Loucy (cell line): ENCODE measurements around the gene SIMC1.

Experiments used
- H2AFZ ChIP-seq: fragments of 200-600 bp; sonication (generic); 2 replicates; pipeline ENCODE4 v1.6.0; 2016; ENCODE audit warnings: antibody characterized with exemption, mild to moderate bottlenecking, low read length, moderate library complexity
- H3F3A ChIP-seq: fragments of 200-600 bp; 2 replicates; pipeline ENCODE4 v1.6.0; 2016; ENCODE audit warnings: antibody characterized with exemption, low read depth, mild to moderate bottlenecking
- H3K27me3 ChIP-seq: fragments of 200-600 bp; sonication (generic); 2 replicates; pipeline ENCODE4 v1.6.1; 2014; ENCODE audit warnings: low read length, mild to moderate bottlenecking; ENCODE audit not compliant: insufficient read depth, poor library complexity, severe bottlenecking
- H3K36me3 ChIP-seq: fragments of 200-600 bp; sonication (generic); 2 replicates; pipeline ENCODE4 v1.6.1; 2016; ENCODE audit warnings: low read length; ENCODE audit not compliant: insufficient read depth
- H3K4me1 ChIP-seq: fragments of 200-600 bp; sonication (generic); 2 replicates; pipeline ENCODE4 v1.5.1; 2014; ENCODE audit warnings: low read length, mild to moderate bottlenecking; ENCODE audit not compliant: insufficient read depth, poor library complexity, severe bottlenecking
- H3K4me2 ChIP-seq: fragments of 200-600 bp; sonication (generic); 2 replicates; pipeline ENCODE4 v1.6.0; 2014; ENCODE audit warnings: antibody characterized with exemption, low read length, low read depth, mild to moderate bottlenecking; ENCODE audit not compliant: poor library complexity, severe bottlenecking
- H3K4me3 ChIP-seq: fragments of 200-600 bp; sonication (generic); 2 replicates; pipeline ENCODE4 v1.5.1; 2014; ENCODE audit warnings: low read length, mild to moderate bottlenecking, mixed read lengths; ENCODE audit not compliant: poor library complexity, severe bottlenecking
- H3K79me2 ChIP-seq: fragments of 200-600 bp; sonication (generic); 2 replicates; pipeline ENCODE4 v1.6.1; 2014; ENCODE audit warnings: low read length; ENCODE audit not compliant: insufficient read depth
- H3K9ac ChIP-seq: fragments of 200-600 bp; sonication (generic); 2 replicates; pipeline ENCODE4 v1.6.0; 2014; ENCODE audit warnings: mild to moderate bottlenecking, low read depth, low read length, moderate library complexity; ENCODE audit not compliant: poor library complexity, severe bottlenecking
- H3K9me2 ChIP-seq: fragments of 200-600 bp; sonication (generic); replicated peaks from 2 replicates; pipeline ENCODE4 v1.6.1; 2016; ENCODE audit warnings: low read depth, low read length, mixed read lengths
- H3K9me3 ChIP-seq: fragments of 200-600 bp; sonication (generic); 2 replicates; pipeline ENCODE4 v1.6.1; 2014; ENCODE audit warnings: mild to moderate bottlenecking, antibody characterized with exemption, low read length, low read depth; ENCODE audit not compliant: insufficient read depth
- H4K20me1 ChIP-seq: fragments of 200-600 bp; sonication (generic); 2 replicates; pipeline ENCODE4 v1.6.0; 2014; ENCODE audit warnings: antibody characterized with exemption, low read length, mild to moderate bottlenecking; ENCODE audit not compliant: insufficient read depth, poor library complexity, severe bottlenecking
- EZH2phosphoT487 ChIP-seq: fragments of 200-600 bp; IDR thresholded peaks from 2 replicates; pipeline ENCODE4 v1.6.1; 2018; ENCODE audit warnings: antibody characterized with exemption, mild to moderate bottlenecking, moderate library complexity, borderline replicate concordance
- TF ChIP-seq, protein P1 (sequence below): fragments of 200-600 bp; sonication (generic); conservative IDR thresholded peaks from 2 replicates; pipeline ENCODE4 v1.5.1; 2014; ENCODE audit warnings: mild to moderate bottlenecking, antibody characterized with exemption, low read length

Gene SIMC1

DNA sequence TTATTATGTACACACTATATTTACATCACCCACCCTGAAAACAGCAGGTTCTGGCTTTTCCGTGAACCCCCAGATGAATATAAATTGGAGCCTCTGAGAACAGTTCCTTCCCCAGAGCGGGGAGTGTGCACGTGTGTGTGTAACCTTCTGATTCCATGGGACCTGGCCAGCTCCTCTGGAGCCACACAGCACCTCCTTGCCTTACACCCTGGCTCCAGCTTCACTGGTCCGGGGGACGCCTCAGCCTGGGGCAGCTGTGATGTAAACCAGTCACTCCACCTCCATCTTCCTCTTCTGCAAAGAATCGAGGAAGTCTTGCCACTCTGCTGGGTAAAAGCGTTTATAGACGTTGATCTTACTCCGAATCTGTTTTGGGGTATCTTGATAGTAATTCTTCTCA is 145.7 kb downstream of the SIMC1 start:
- TF ChIP-seq, protein P1, sequence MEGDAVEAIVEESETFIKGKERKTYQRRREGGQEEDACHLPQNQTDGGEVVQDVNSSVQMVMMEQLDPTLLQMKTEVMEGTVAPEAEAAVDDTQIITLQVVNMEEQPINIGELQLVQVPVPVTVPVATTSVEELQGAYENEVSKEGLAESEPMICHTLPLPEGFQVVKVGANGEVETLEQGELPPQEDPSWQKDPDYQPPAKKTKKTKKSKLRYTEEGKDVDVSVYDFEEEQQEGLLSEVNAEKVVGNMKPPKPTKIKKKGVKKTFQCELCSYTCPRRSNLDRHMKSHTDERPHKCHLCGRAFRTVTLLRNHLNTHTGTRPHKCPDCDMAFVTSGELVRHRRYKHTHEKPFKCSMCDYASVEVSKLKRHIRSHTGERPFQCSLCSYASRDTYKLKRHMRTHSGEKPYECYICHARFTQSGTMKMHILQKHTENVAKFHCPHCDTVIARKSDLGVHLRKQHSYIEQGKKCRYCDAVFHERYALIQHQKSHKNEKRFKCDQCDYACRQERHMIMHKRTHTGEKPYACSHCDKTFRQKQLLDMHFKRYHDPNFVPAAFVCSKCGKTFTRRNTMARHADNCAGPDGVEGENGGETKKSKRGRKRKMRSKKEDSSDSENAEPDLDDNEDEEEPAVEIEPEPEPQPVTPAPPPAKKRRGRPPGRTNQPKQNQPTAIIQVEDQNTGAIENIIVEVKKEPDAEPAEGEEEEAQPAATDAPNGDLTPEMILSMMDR = no peak
- no peak for TF ChIP-seq EZH2phosphoT487
- Histone ChIP-seq H3K4me1 (peaks cover 6% of the 10 kb centered on the region), H3K9ac (no peak overlapping the region), H3K9me2 (no peaks in the 10 kb centered on the region), H4K20me1 (no peaks in the 10 kb centered on the region), H3K27me3 (no peaks in the 10 kb centered on the region), H3K9me3 (no peaks in the 10 kb centered on the region), H3K4me2 (no peak overlapping the region), H2AFZ (no peak overlapping the region), H3K79me2 (peaks cover 29% of the 10 kb centered on the region), H3F3A (no peaks in the 10 kb centered on the region), H3K36me3 (peaks cover 4% of the 10 kb centered on the region; the same call in 1 of the 2 replicates), H3K4me3 (no peak overlapping the region)

DNA sequence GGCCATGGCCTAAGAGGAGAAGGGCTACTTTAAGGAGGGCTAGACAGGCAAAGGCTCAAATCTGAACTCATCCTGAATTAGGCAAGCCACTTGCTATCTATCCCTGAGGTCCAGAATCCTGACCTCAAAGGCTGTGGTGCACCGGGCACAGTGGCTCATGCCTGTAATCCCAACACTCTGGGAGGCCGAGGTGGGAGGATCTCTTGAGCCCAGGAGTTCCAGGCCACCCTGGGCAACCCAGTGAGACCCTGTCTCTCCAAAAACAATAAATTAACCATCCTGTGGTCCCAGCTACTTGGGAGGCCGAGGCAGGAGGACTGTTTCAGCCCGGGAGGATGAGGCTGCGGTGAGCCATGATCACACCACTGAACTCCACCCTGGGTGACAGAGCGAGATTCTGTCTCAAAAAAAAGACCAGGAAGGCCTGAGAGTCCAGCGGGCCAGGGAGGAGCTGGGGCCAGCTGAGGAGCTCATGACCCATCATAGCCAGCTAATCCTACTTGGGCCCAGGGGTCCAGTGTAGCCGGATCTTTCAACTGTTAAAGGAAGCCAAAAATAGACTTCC is 146.2 kb downstream of the SIMC1 start:
- H3K9me2 ChIP-seq = no peaks in the 10 kb centered on the region
- H3K36me3 ChIP-seq = peaks cover 4% of the 10 kb centered on the region; the same call in 1 of the 2 replicates
- H4K20me1 ChIP-seq = no peaks in the 10 kb centered on the region
- no peak for TF ChIP-seq EZH2phosphoT487
- H2AFZ ChIP-seq = no peak overlapping the region
- H3K4me3 ChIP-seq = no peak overlapping the region
- H3F3A ChIP-seq = no peaks in the 10 kb centered on the region
- peaks cover 29% of the 10 kb centered on the region for H3K79me2 ChIP-seq
- H3K4me1 ChIP-seq = peaks cover 6% of the 10 kb centered on the region
- no peaks in the 10 kb centered on the region for H3K9me3 ChIP-seq
- no peak overlapping the region for H3K4me2 ChIP-seq
- no peak overlapping the region for H3K9ac ChIP-seq
- H3K27me3 ChIP-seq = no peaks in the 10 kb centered on the region

DNA sequence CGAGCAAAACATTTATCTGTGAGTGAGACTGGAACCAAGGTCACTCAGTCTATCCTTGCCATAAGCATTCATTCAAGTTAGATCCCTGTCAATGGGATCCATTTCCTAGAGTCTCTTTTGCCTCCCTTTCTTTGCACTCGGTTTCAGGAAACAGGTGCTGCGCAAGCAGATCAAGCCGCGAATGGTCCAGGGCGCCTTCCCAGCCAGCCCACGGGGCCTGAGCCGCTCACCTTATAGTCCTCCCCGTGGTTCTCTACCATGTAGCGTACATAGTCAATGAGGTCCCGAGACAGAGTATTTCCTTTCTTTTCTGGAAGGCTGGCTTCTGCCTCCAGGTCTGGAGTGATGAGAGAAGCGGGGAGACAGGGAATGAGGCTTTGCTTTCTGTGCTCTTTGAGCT is 146.8 kb downstream of the SIMC1 start:
- H3K9me3 ChIP-seq = no peaks in the 10 kb centered on the region
- no peaks in the 10 kb centered on the region for H3K27me3 ChIP-seq
- H3F3A ChIP-seq = no peaks in the 10 kb centered on the region
- peaks cover 4% of the 10 kb centered on the region; the same call in 1 of the 2 replicates for H3K36me3 ChIP-seq
- H3K9me2 ChIP-seq = no peaks in the 10 kb centered on the region
- peaks cover 29% of the 10 kb centered on the region for H3K79me2 ChIP-seq
- H4K20me1 ChIP-seq = no peaks in the 10 kb centered on the region
- H3K4me2 ChIP-seq = no peak overlapping the region
- no peak overlapping the region for H3K4me3 ChIP-seq
- no peak overlapping the region for H3K9ac ChIP-seq
- peaks cover 6% of the 10 kb centered on the region for H3K4me1 ChIP-seq
- TF ChIP-seq, protein P1 = no peak
- no peak for TF ChIP-seq EZH2phosphoT487
- H2AFZ ChIP-seq = no peak overlapping the region

DNA sequence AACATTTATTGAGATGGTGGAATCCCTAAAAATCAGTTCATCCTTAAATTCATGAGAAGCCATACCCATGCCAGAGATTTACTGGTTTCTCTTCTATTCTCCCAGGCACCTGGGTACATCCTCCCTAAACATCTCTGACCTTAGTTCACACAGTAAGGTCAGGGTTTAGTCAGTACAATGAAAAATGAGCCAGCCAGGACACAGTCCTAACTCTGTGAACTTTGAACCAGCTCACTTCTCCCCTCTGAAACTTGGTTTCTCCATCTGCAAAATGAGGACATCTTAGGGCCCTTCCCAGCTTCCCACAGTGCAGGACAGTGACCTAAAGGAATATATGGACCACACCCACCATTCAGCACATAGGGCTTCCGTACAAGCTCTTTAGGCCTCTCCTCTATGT is 148.3 kb downstream of the SIMC1 start:
- TF ChIP-seq, protein P1 = no peak
- TF ChIP-seq EZH2phosphoT487 = no peak
- H2AFZ ChIP-seq = no peak overlapping the region
- peaks cover 37% of the 10 kb centered on the region for H3K79me2 ChIP-seq
- no peaks in the 10 kb centered on the region for H3K27me3 ChIP-seq
- H3K4me1 ChIP-seq = peaks cover 6% of the 10 kb centered on the region
- peak overlapping the region; percentile 88 for H3K4me2 ChIP-seq
- peak overlapping the region; percentile 87 for H3K9ac ChIP-seq
- no peaks in the 10 kb centered on the region for H4K20me1 ChIP-seq
- H3F3A ChIP-seq = no peaks in the 10 kb centered on the region
- no peaks in the 10 kb centered on the region for H3K9me2 ChIP-seq
- H3K9me3 ChIP-seq = no peaks in the 10 kb centered on the region
- H3K36me3 ChIP-seq = peaks cover 4% of the 10 kb centered on the region; the same call in 1 of the 2 replicates
- H3K4me3 ChIP-seq = peak overlapping the region; percentile 96
